22Rv1 (cell line): Measurements from ENCODE around the gene SLC39A9.

Experiments used
- CTCF ChIP-seq: fragments of 450-650 bp; IDR thresholded peaks from 2 replicates; pipeline ENCODE4 v1.5.1; 2017; ENCODE audit warnings: mild to moderate bottlenecking
- ZFX ChIP-seq: fragments of 450-650 bp; IDR thresholded peaks from 2 replicates; pipeline ENCODE4 v1.6.1; 2017; ENCODE audit warnings: antibody characterized with exemption, borderline replicate concordance

GRCh38 chr14:69432364-69432763 lies 33.9 kb downstream of the SLC39A9 start:
- TF ChIP-seq CTCF (no peak), ZFX (no peak)
